IMR-90 (cell line): ENCODE results near the gene CRIP1. TPM values are rescaled to one million over a fixed set of nuclear protein-coding genes. Genes with fewer than 3 reads are reported as not detected.

ENCODE experiments used
- ATAC-seq: fragments of 200-7000 bp; cut with Tn5 transposase; 2 replicates; pipeline ENCODE4 v1.9.1; 2020; ENCODE audit warnings: low read depth, mild to moderate bottlenecking, moderate library complexity
- BruUV-seq: library from RNA; stranded (reverse); fragments of 400-500 nt; replicated peaks from 2 replicates; lab custom pipeline; 2021; lab: Mats Ljungman, UMichigan
- CTCF ChIA-PET: fragments of 300-600 bp; formaldehyde crosslinking; extraction: SDS; loops from one replicate; lab custom pipeline; 2021; ENCODE audit warnings: antibody characterized with exemption; lab: Yijun Ruan, JAX
- POLR2A ChIA-PET: fragments of 300-600 bp; sonication (Branson Sonifier 250); formaldehyde crosslinking; loops from one replicate; lab custom pipeline; 2022; ENCODE audit warnings: antibody characterized with exemption; ENCODE audit not compliant: unreplicated experiment; lab: Charles Lee
- DNase-seq: peaks from one replicate; pipeline ENCODE4 v3.0.0; 2013
- H2AFZ ChIP-seq: replicated peaks from 2 replicates; pipeline ENCODE3; 2013; ENCODE audit warnings: low read length, mild to moderate bottlenecking; ENCODE audit not compliant: poor library complexity
- H2AK5ac ChIP-seq: 2 replicates; pipeline ENCODE4 v1.6.1; 2013; ENCODE audit warnings: low read depth, low read length, inconsistent platforms
- H2AK9ac ChIP-seq: replicated peaks from 2 replicates; pipeline ENCODE3; 2013; ENCODE audit warnings: mild to moderate bottlenecking, low read depth, low read length, moderate library complexity; ENCODE audit not compliant: poor library complexity
- H2BK120ac ChIP-seq: 2 replicates; pipeline ENCODE4 v1.6.1; 2013; ENCODE audit warnings: low read depth, low read length, inconsistent platforms
- H2BK15ac ChIP-seq: 3 replicates; pipeline ENCODE4 v1.6.1; 2013; ENCODE audit warnings: low read depth, low read length, inconsistent platforms
- H2BK20ac ChIP-seq: 2 replicates; pipeline ENCODE4 v1.6.1; 2013; ENCODE audit warnings: low read depth, mild to moderate bottlenecking, inconsistent platforms, low read length, moderate library complexity
- H2BK5ac ChIP-seq: 2 replicates; pipeline ENCODE4 v1.6.1; 2013; ENCODE audit warnings: mild to moderate bottlenecking, low read depth, low read length, inconsistent platforms; ENCODE audit not compliant: poor library complexity, severe bottlenecking
- H3K14ac ChIP-seq: replicated peaks from 2 replicates; pipeline ENCODE4 v1.6.1; 2013; ENCODE audit warnings: low read depth, low read length, inconsistent platforms
- H3K18ac ChIP-seq: 2 replicates; pipeline ENCODE4 v1.6.1; 2013; ENCODE audit warnings: low read depth, low read length, control low read depth
- H3K23ac ChIP-seq: 2 replicates; pipeline ENCODE4 v1.6.1; 2013; ENCODE audit warnings: low read depth, low read length, inconsistent platforms
- H3K27ac ChIP-seq: 2 replicates; pipeline ENCODE4 v1.5.1; 2013; ENCODE audit warnings: mild to moderate bottlenecking, control low read depth, low read length; ENCODE audit not compliant: insufficient read depth
- H3K27me3 ChIP-seq: 2 replicates; pipeline ENCODE4 v1.6.1; 2013; ENCODE audit warnings: low read length; ENCODE audit not compliant: control insufficient read depth, insufficient read depth
- H3K36me3 ChIP-seq: 2 replicates; pipeline ENCODE4 v1.6.1; 2013; ENCODE audit warnings: low read length, mixed read lengths; ENCODE audit not compliant: control insufficient read depth, insufficient read depth
- H3K4ac ChIP-seq: 2 replicates; pipeline ENCODE4 v1.6.1; 2013; ENCODE audit warnings: low read depth, low read length, inconsistent platforms
- H3K4me1 ChIP-seq: 2 replicates; pipeline ENCODE4 v1.6.1; 2013; ENCODE audit warnings: low read length, mixed read lengths; ENCODE audit not compliant: control insufficient read depth, insufficient read depth
- H3K4me2 ChIP-seq: 2 replicates; pipeline ENCODE4 v1.6.1; 2013; ENCODE audit warnings: low read depth, mild to moderate bottlenecking, control low read depth, low read length, moderate library complexity
- H3K4me3 ChIP-seq: 2 replicates; pipeline ENCODE4 v1.5.1; 2013; ENCODE audit warnings: low read depth, mild to moderate bottlenecking, control low read depth, low read length, moderate library complexity; ENCODE audit not compliant: insufficient read depth
- H3K56ac ChIP-seq: 2 replicates; pipeline ENCODE4 v1.6.1; 2013; ENCODE audit warnings: low read length, inconsistent platforms; ENCODE audit not compliant: insufficient read depth; ENCODE audit errors: extremely low read depth
- H3K79me1 ChIP-seq, 2 experiments: 2 replicates each; pipeline ENCODE4 v1.6.1; 2013; ENCODE audit warnings: low read length in 2 of 2, inconsistent platforms in 1 of 2, low read depth in 1 of 2
- H3K9ac ChIP-seq: 2 replicates; pipeline ENCODE4 v1.6.1; 2013; ENCODE audit warnings: low read depth, low read length, control low read depth
- H3K9me1 ChIP-seq: 2 replicates; pipeline ENCODE4 v1.6.1; 2013; ENCODE audit warnings: low read length, inconsistent platforms; ENCODE audit not compliant: insufficient read depth
- H3K9me3 ChIP-seq: 2 replicates; pipeline ENCODE4 v1.6.1; 2013; ENCODE audit warnings: low read length; ENCODE audit not compliant: control insufficient read depth, insufficient read depth
- H4K20me1 ChIP-seq: 2 replicates; pipeline ENCODE4 v1.6.1; 2013; ENCODE audit warnings: low read length, inconsistent platforms; ENCODE audit not compliant: insufficient read depth
- H4K5ac ChIP-seq: 2 replicates; pipeline ENCODE4 v1.6.1; 2013; ENCODE audit warnings: mild to moderate bottlenecking, low read depth, low read length, control low read depth
- H4K8ac ChIP-seq, 2 experiments: 2 replicates each; pipeline ENCODE4 v1.6.1; 2013; ENCODE audit warnings: low read depth in 2 of 2, low read length in 2 of 2, control low read depth in 1 of 2, inconsistent platforms in 1 of 2
- H4K91ac ChIP-seq: 2 replicates; pipeline ENCODE4 v1.6.1; 2013; ENCODE audit warnings: low read depth, low read length, inconsistent platforms; ENCODE audit not compliant: insufficient read depth
- BHLHE40 ChIP-seq: fragments of 150-350 bp; IDR thresholded peaks from 2 replicates; pipeline ENCODE4 v1.6.1; 2016; ENCODE audit warnings: mild to moderate bottlenecking, low read depth, low read length
- CEBPB ChIP-seq: IDR thresholded peaks from 2 replicates; pipeline ENCODE4 v1.6.1; 2012; ENCODE audit warnings: low read depth, low read length, improper control_type of control experiment
- CHD1 ChIP-seq: IDR thresholded peaks from 2 replicates; pipeline ENCODE4 v1.6.1; 2012; ENCODE audit warnings: low read depth, low read length, improper control_type of control experiment
- MAFK ChIP-seq: IDR thresholded peaks from 2 replicates; pipeline ENCODE4 v1.6.1; 2012; ENCODE audit warnings: low read depth, low read length, improper control_type of control experiment
- MXI1 ChIP-seq: IDR thresholded peaks from 2 replicates; pipeline ENCODE4 v1.6.1; 2012; ENCODE audit warnings: low read depth, mild to moderate bottlenecking, low read length, moderate library complexity, borderline replicate concordance
- NFE2L2 ChIP-seq: fragments of 150-350 bp; IDR thresholded peaks from 2 replicates; pipeline ENCODE4 v1.6.1; 2016; ENCODE audit warnings: low read depth, mild to moderate bottlenecking, low read length
- POLR2A ChIP-seq: IDR thresholded peaks from 2 replicates; pipeline ENCODE4 v1.6.1; 2012; ENCODE audit warnings: mild to moderate bottlenecking, low read depth, low read length
- RAD21 ChIP-seq: IDR thresholded peaks from 2 replicates; pipeline ENCODE4 v1.6.1; 2012; ENCODE audit warnings: low read length, improper control_type of control experiment
- WGBS, 2 experiments: methylation state at CpG; one replicate each; pipeline versions ENCODE4 v1.1.5 to v1.1.7; 2013; ENCODE audit warnings: missing lambda C conversion rate in 2 of 2; ENCODE audit not compliant: insufficient read length in 1 of 2; ENCODE audit errors: extremely low coverage in 2 of 2; 5-methylcytosine and 5-hydroxymethylcytosine counted together
- dilution Hi-C: fragments of 300-500 bp; cut with HindIII; formaldehyde crosslinking; loops from one replicate; pipeline ENCODE4 v1.14.3; 2018; ENCODE audit warnings: low sequenced_read_pairs; ENCODE audit not compliant: unreplicated experiment
- in situ Hi-C: fragments of 300-500 bp; cut with MboI; formaldehyde crosslinking; loops from 3 replicates; pipeline ENCODE4 v1.14.3; 2019; ENCODE audit warnings: low sequenced_read_pairs, inconsistent platforms, mixed read lengths
- intact Hi-C: fragments of 100-400 bp; cut with micrococcal nuclease; formaldehyde crosslinking; loops from 2 replicates; pipeline ENCODE4 v1.10.0; 2022
- polyA plus RNA-seq, 3 experiments: library from polyadenylated mRNA; depleted of rRNA; stranded (reverse); fragments of >200 nt; gene quantifications; 2 replicates each; pipeline ENCODE4 v1.2.3, GENCODE V29; 2012; ENCODE audit warnings: low replicate concordance in 1 of 3
- total RNA-seq: library from RNA; depleted of rRNA; stranded (reverse); fragments of >200 nt; gene quantifications from 2 replicates; pipeline ENCODE4 v1.2.3, GENCODE V29; 2012
- TF ChIP-seq, protein P1 (sequence below): conservative IDR thresholded peaks from 2 replicates; pipeline ENCODE4 v1.5.1; 2012; ENCODE audit warnings: mild to moderate bottlenecking, low read depth, low read length, improper control_type of control experiment

The CRIP1 gene
- total and polyA plus RNA-seq, 2 of the 4 experiments (the other 2 are of a cell fraction): 0.21 TPM; not detected in 1

DNA sequence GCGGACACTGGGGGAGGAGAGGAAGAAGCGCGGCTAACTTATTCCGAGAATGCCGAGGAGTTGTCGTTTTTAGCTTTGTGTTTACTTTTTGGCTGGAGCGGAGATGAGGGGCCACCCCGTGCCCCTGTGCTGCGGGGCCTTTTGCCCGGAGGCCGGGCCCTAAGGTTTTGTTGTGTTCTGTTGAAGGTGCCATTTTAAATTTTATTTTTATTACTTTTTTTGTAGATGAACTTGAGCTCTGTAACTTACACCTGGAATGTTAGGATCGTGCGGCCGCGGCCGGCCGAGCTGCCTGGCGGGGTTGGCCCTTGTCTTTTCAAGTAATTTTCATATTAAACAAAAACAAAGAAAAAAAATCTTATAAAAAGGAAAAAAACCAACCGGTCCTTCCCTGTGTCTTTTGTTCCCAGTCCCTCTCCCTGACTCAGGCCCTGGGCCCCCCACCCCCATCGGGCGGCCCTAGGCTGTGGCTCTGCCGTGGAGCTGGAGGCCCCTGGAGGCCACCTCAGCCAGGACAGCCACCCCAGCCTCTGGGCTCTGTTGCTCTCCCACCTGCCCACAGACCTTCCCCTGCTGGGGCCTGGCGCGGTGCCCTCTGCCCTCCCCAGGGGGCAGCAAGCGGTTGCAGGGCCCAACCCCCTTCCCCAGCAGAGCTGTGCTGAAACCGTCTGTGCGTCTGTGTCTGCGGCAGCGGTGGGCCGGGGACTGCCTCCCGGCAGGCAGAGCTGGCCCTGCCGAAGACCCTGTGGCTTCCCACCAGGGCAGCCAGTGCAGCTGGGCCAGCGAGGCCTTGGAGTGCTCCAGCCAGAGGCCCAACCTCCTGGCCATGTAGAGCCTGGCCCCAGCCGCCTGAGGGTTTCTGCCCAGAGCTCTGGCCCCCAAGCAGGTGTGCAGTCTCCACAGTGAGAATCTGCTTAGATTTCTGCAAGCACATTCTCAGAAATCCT lies 16.1 kb upstream of the CRIP1 start:
- intact Hi-C loops: no loop called here
- 0 out of 2 replicates have a peak, but pooled peaks cover 2% of the 10 kb centered on the region for H3K9me1 ChIP-seq
- H3K27ac ChIP-seq: no peak overlapping the region
- no peak overlapping the region for H2BK20ac ChIP-seq
- H3K27me3 ChIP-seq: no peaks in the 10 kb centered on the region
- H2AK9ac ChIP-seq: no peak overlapping the region
- H2BK120ac ChIP-seq: no peak overlapping the region
- H2BK5ac ChIP-seq: no peak overlapping the region
- peaks cover 15% of the 10 kb centered on the region for H4K20me1 ChIP-seq
- peaks cover 25% of the 10 kb centered on the region for H3K36me3 ChIP-seq
- DNase-seq: no peak
- H3K9me3 ChIP-seq: no peaks in the 10 kb centered on the region
- H4K91ac ChIP-seq: no peak overlapping the region
- peaks cover 0 to 5% of the 10 kb centered on the region in 2 experiments; a peak in 1 of 4 replicates for H3K79me1 ChIP-seq
- H3K56ac ChIP-seq: no peak overlapping the region
- no peak overlapping the region for H4K5ac ChIP-seq
- dilution Hi-C loops: no loop called here
- H3K23ac ChIP-seq: no peak overlapping the region
- no peak for ATAC-seq
- ChIA-PET CTCF (interaction anchor here (1.1 kb wide), 2 partner anchors 10 to 16 kb away, joined by 3 to 7 read pairs; partner anchors contain the start of gene CRIP1), POLR2A (no interaction called here)
- H2AK5ac ChIP-seq: no peak overlapping the region
- no peak overlapping the region for H3K4ac ChIP-seq
- peaks cover 5% of the 10 kb centered on the region for H3K4me1 ChIP-seq
- H2AFZ ChIP-seq: no peak overlapping the region
- H3K14ac ChIP-seq: no peak overlapping the region
- no peak overlapping the region for H3K18ac ChIP-seq
- H4K8ac ChIP-seq: no peak overlapping the region
- TF ChIP-seq CEBPB: no peak
- TF ChIP-seq POLR2A: no peak
- TF ChIP-seq CHD1: no peak
- no peak for TF ChIP-seq MAFK
- TF ChIP-seq, protein P1, sequence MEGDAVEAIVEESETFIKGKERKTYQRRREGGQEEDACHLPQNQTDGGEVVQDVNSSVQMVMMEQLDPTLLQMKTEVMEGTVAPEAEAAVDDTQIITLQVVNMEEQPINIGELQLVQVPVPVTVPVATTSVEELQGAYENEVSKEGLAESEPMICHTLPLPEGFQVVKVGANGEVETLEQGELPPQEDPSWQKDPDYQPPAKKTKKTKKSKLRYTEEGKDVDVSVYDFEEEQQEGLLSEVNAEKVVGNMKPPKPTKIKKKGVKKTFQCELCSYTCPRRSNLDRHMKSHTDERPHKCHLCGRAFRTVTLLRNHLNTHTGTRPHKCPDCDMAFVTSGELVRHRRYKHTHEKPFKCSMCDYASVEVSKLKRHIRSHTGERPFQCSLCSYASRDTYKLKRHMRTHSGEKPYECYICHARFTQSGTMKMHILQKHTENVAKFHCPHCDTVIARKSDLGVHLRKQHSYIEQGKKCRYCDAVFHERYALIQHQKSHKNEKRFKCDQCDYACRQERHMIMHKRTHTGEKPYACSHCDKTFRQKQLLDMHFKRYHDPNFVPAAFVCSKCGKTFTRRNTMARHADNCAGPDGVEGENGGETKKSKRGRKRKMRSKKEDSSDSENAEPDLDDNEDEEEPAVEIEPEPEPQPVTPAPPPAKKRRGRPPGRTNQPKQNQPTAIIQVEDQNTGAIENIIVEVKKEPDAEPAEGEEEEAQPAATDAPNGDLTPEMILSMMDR: no peak
- no peak for TF ChIP-seq NFE2L2
- TF ChIP-seq MXI1: no peak
- no peak for TF ChIP-seq BHLHE40
- TF ChIP-seq RAD21: no peak
- in situ Hi-C loops: no loop called here
- no peak overlapping the region for H2BK15ac ChIP-seq
- no peak overlapping the region for H3K9ac ChIP-seq
- no TSS peak for BruUV-seq
- 49% methylated on average over 9 of the region's 34 CpGs; no CpG with 5 or more reads in 1 of the 2 experiments for whole genome bisulfite sequencing, 2 experiments
- H3K4me3 ChIP-seq: no peak overlapping the region
- no peak overlapping the region for H3K4me2 ChIP-seq
